Stomach (tissue), 9 donors: ENCODE data around the gene ARTN. TPM values are rescaled to one million over a fixed set of nuclear protein-coding genes. Genes with fewer than 3 reads are reported as not detected.

Experiments
- DNase-seq, 2 donors: peaks; one replicate each; pipeline versions ENCODE4 v3.0.0 to v3.0.0-alpha.2; 2013 to 2019
- H3K27ac ChIP-seq, 5 donors: fragments of 200-600 bp in 4 of 5; sonication (generic) in 4 of 5; one replicate each; pipeline ENCODE4 v1.5.1; 2013 to 2019; ENCODE audit warnings: mild to moderate bottlenecking in 1 of 5, moderate library complexity in 1 of 5
- H3K27me3 ChIP-seq, 3 donors: fragments of 200-600 bp; sonication (generic); one replicate each; pipeline ENCODE4 v1.5.1; 2017 to 2019; ENCODE audit warnings: mixed run types in 1 of 3
- H3K36me3 ChIP-seq, 4 donors: fragments of 200-600 bp; sonication (generic); 1 replicate in 3 of 4; 2 replicates in 1 of 4; pipeline ENCODE4 v1.5.1; 2016 to 2019
- H3K4me1 ChIP-seq, 4 donors: fragments of 200-600 bp; sonication (generic); one replicate each; pipeline ENCODE4 v1.5.1; 2016 to 2019
- H3K4me3 ChIP-seq, 4 donors: fragments of 200-600 bp; sonication (generic) in 3 of 4; one replicate each; pipeline ENCODE4 v1.5.1; 2016 to 2019; ENCODE audit warnings: mild to moderate bottlenecking in 1 of 4
- H3K9me3 ChIP-seq, 4 donors: fragments of 200-600 bp; sonication (generic); one replicate each; pipeline ENCODE4 v1.5.1; 2016 to 2019
- EP300 ChIP-seq: sonication (generic); formaldehyde crosslinking; IDR thresholded peaks from one replicate; pipeline ENCODE4 v1.6.1; 2017; ENCODE audit warnings: antibody characterized with exemption
- POLR2A ChIP-seq, 4 donors: fragments of 450-650 bp; IDR thresholded peaks; one replicate each; pipeline ENCODE4 v1.6.1; 2016; ENCODE audit warnings: antibody characterized with exemption in 4 of 4, control low read depth in 2 of 4, mild to moderate bottlenecking in 1 of 4, moderate library complexity in 1 of 4
- POLR2AphosphoS5 ChIP-seq, 3 donors: sonication (generic); formaldehyde crosslinking; IDR thresholded peaks; one replicate each; pipeline ENCODE4 v1.6.1; 2016; ENCODE audit warnings: antibody characterized with exemption in 3 of 3
- WGBS, 5 donors: extraction: QIAGEN DNeasy Blood & Tissue Kit in 3 of 5; methylation state at CpG; one replicate each; pipeline versions ENCODE4 v1.1.5 to v1.1.7; 2013 to 2018; 5-methylcytosine and 5-hydroxymethylcytosine counted together
- intact Hi-C: fragments of 100-400 bp; cut with DNase I; formaldehyde crosslinking; loops from one replicate; pipeline ENCODE4 v1.15.1; 2023; ENCODE audit warnings: low total_unique reads
- polyA plus RNA-seq, 3 donors: library from polyadenylated mRNA; stranded (reverse); fragments of 200-250 nt; gene quantifications; one replicate each; pipeline ENCODE4 v1.2.3, GENCODE V29; 2013
- total RNA-seq, 5 donors: library from RNA; depleted of rRNA; stranded (reverse); fragments of >200 nt; gene quantifications; one replicate each; pipeline versions ENCODE4 v1.1.0 to v1.2.3, GENCODE V29; 2014 to 2016
- TF ChIP-seq, protein P1 (sequence below), 7 experiments: fragments of 450-650 bp in 4 of 7; fragments of 200-600 bp in 3 of 7; sonication (generic) in 3 of 7; IDR thresholded peaks; one replicate each; pipeline ENCODE4 v1.5.1; 2016 to 2019; ENCODE audit warnings: antibody characterized with exemption in 7 of 7, control low read depth in 2 of 7, mild to moderate bottlenecking in 1 of 7
- donor health status: healthy with polysubstance abuse.
- donor health status: Bipolar disorder and iron deficiency.
- donor health status: healthy.

Gene ARTN
- total and polyA plus RNA-seq, 8 donors, result 0.44 to 4.8 (median 2.6) TPM; not detected in 4

DNA sequence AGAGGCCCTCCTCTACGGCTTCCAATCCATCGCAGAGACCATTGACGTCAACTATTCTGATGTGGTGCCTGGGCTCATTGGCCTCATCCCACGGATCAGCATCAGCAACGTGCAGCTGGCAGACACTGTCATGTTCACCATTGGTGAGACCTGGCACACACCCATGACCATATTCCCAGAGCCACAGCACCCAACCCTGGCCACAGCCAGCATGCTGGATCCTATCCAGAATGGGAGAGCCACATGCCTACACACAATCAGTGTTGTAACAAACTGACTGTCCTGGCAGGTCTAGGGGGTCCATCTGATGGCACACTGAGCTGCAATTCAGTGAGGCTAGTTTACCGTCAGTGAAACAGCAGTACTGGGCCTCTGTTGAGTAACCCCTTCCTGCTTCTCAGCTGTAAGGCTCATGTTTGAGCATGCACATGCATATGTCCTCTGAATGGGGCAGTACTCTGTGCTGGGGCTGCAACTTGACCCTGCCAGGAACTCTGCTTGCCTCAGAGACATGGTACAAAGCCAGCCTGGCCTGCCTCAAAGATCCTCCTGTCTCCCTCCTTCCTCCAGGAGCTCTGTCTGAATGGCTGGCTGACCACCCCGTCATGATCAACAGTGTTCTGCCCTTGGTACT is 23.9 kb downstream of the ARTN start:
- H3K36me3 ChIP-seq, result peaks cover 27 to 73% (median 66%) of the 10 kb centered on the region in 4 donors
- intact Hi-C loops, result no loop called here
- no peak for DNase-seq
- TF ChIP-seq EP300, result no peak
- H3K4me1 ChIP-seq, result peaks cover 0 to 11% (median 0%) of the 10 kb centered on the region in 4 donors
- no peaks in the 10 kb centered on the region for H3K27me3 ChIP-seq
- no peak overlapping the region for H3K27ac ChIP-seq
- WGBS, 5 donors, result 87 to 94% (median 90%) methylated on average over 6 to 7 of the region's 7 CpGs
- no peaks in the 10 kb centered on the region for H3K9me3 ChIP-seq
- H3K4me3 ChIP-seq, result no peak overlapping the region

DNA sequence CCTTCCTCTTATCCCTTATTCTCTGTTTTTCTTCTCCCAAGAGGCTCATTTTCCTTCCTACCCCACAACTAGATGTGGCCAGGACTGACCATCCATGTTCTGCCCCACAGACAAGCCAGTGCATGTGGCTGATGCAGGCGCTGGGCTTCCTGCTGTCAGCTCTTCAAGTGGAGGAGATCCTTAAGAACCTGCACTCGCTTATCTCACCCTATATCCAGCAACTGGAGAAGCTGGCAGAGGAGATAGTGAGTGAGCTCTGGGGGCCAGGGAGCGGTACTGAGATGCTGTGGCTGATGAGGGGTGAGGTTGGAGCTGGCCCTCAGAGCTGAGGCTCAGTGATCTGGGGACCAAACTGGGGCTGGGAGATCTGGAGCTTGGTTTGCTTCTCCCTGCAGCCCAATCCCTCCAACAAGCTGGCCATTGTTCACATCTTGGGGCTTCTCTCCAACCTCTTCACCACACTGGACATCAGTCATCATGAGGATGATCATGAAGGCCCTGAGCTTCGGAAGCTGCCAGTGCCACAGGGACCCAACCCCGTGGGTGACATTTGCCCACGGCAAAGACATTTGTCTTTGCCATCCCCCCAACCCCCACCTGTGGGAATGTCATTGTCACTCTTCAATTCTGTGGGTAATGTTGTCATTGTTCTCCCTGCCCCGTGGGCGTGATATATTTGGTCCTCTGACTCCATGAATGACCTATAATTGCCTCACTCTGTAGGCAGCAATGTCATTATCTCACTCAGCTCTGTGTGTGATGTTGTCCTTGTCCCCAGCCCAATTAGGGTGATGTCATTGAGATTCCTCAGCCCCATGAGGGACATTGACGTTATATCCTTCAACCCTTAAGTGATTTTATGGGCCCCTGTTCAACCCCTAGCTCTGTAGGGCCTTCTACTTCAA is 25.0 kb downstream of the ARTN start:
- Histone ChIP-seq H3K36me3 (peaks cover 32 to 84% (median 76%) of the 10 kb centered on the region in 4 donors), H3K27me3 (no peaks in the 10 kb centered on the region), H3K27ac (no peak overlapping the region), H3K4me3 (no peak overlapping the region), H3K9me3 (no peaks in the 10 kb centered on the region), H3K4me1 (peaks cover 0 to 3% (median 0%) of the 10 kb centered on the region in 4 donors)
- intact Hi-C loops, result no loop called here
- 87 to 94% (median 92%) methylated on average over 9 of the region's 9 CpGs for WGBS, 5 donors
- DNase-seq, result no peak
- TF ChIP-seq, protein P1, sequence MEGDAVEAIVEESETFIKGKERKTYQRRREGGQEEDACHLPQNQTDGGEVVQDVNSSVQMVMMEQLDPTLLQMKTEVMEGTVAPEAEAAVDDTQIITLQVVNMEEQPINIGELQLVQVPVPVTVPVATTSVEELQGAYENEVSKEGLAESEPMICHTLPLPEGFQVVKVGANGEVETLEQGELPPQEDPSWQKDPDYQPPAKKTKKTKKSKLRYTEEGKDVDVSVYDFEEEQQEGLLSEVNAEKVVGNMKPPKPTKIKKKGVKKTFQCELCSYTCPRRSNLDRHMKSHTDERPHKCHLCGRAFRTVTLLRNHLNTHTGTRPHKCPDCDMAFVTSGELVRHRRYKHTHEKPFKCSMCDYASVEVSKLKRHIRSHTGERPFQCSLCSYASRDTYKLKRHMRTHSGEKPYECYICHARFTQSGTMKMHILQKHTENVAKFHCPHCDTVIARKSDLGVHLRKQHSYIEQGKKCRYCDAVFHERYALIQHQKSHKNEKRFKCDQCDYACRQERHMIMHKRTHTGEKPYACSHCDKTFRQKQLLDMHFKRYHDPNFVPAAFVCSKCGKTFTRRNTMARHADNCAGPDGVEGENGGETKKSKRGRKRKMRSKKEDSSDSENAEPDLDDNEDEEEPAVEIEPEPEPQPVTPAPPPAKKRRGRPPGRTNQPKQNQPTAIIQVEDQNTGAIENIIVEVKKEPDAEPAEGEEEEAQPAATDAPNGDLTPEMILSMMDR (IDR thresholded peaks at IDR 0.05), result no peak

DNA sequence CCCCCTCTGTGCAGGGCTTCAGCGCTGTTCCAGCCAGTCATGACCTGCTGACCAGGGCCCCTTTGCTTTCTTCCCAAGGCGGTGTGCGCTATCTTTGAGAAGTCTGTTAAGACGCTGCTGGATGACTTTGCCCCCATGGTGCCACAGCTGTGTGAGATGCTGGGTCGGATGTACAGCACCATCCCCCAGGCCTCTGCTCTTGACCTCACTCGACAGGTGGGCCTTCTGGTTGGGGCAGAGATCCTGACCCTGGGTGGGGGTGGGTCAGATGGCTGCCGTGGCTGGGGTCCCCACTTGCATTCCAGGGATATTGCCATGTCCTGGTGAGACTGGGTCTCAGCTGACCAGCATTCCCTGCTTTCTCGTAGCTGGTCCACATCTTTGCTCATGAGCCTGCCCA is 27.2 kb downstream of the ARTN start:
- no peaks in the 10 kb centered on the region for H3K9me3 ChIP-seq
- H3K36me3 ChIP-seq, result peaks cover 37 to 91% (median 90%) of the 10 kb centered on the region in 4 donors
- TF ChIP-seq POLR2AphosphoS5 (IDR thresholded peaks at IDR 0.05) (no peak), EP300 (no peak), POLR2A (IDR thresholded peaks at IDR 0.05) (no peak)
- TF ChIP-seq, protein P1 (IDR thresholded peaks at IDR 0.05), result no peak
- H3K27ac ChIP-seq, result no peak overlapping the region
- no peaks in the 10 kb centered on the region for H3K27me3 ChIP-seq
- 78 to 95% (median 92%) methylated on average over 3 to 8 of the region's 8 CpGs for WGBS, 5 donors
- intact Hi-C loops, result no loop called here
- H3K4me1 ChIP-seq, result no peaks in the 10 kb centered on the region
- H3K4me3 ChIP-seq, result no peak overlapping the region
- no peak for DNase-seq

DNA sequence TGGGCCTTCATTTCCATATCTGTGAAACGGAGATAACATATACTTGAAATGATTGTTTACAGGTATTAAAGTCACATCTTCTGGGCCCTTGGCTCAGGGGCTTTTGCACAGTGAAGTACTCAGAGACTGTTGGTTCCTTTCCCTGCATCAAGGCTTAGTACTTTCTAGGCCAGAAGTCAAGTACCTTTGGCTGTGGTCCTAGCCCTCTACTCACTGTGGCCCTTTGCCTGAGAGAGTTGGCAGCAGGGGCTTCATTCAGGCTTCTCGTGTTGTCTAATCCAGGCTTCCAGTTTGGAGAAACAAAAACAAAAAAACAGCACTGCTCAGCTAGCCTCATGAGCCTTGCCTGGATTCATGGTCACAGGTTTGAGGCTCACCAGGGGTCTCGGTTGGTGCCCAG is 28.1 kb downstream of the ARTN start:
- TF ChIP-seq EP300 (no peak), POLR2AphosphoS5 (IDR thresholded peaks at IDR 0.05) (no peak), POLR2A (IDR thresholded peaks at IDR 0.05) (no peak)
- TF ChIP-seq, protein P1 (IDR thresholded peaks at IDR 0.05), result no peak
- DNase-seq, result no peak
- Histone ChIP-seq H3K4me3 (no peak overlapping the region), H3K4me1 (no peaks in the 10 kb centered on the region), H3K36me3 (peaks cover 37 to 93% (median 91%) of the 10 kb centered on the region in 4 donors), H3K27me3 (no peaks in the 10 kb centered on the region), H3K9me3 (no peaks in the 10 kb centered on the region), H3K27ac (no peak overlapping the region)
- intact Hi-C loops, result no loop called here
- 73 to 93% (median 87%) methylated on average over 3 of the region's 3 CpGs for WGBS, 5 donors
